AG09309 (cell line): ENCODE results near the gene C12orf56.
A peak's percentile ranks its signal among the peaks of the same experiment; 100 is the strongest.

ENCODE experiments used
- DNase-seq: peaks from one replicate; pipeline ENCODE4 v3.0.0-alpha.2; 2010; ENCODE audit warnings: low read depth
- H3K4me3 ChIP-seq: 2 replicates; pipeline ENCODE4 v1.5.1; 2011; ENCODE audit warnings: mild to moderate bottlenecking, low read depth, low read length, moderate library complexity; ENCODE audit not compliant: control insufficient read depth
- TF ChIP-seq, protein P1 (sequence below): IDR thresholded peaks from 2 replicates; pipeline ENCODE4 v1.5.1; 2011; ENCODE audit warnings: mild to moderate bottlenecking, low read depth, low read length, inconsistent platforms; ENCODE audit not compliant: insufficient read depth, control insufficient read depth; ENCODE audit errors: missing control alignments

Gene C12orf56

DNA sequence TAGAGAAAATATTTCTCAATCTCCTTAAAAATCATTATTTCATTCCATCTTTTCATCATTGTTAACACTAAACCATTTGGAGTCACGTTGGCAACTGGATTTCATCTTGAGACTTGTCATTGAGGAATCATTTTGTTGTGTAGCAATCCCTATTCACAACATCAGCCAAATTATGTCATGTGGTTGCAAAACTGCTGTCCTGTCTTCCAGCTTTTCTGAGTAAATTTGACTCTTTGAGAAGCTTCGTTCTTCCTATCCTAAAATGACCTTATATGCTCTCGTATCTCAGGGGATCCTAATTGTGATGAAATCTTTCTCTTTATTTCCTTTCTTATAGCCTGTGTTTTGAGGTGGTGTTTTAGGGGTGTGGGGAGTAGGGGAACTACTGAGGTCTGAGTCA, 137.9 kb downstream of the C12orf56 start:
- no peak overlapping the region for H3K4me3 ChIP-seq
- TF ChIP-seq, protein P1, sequence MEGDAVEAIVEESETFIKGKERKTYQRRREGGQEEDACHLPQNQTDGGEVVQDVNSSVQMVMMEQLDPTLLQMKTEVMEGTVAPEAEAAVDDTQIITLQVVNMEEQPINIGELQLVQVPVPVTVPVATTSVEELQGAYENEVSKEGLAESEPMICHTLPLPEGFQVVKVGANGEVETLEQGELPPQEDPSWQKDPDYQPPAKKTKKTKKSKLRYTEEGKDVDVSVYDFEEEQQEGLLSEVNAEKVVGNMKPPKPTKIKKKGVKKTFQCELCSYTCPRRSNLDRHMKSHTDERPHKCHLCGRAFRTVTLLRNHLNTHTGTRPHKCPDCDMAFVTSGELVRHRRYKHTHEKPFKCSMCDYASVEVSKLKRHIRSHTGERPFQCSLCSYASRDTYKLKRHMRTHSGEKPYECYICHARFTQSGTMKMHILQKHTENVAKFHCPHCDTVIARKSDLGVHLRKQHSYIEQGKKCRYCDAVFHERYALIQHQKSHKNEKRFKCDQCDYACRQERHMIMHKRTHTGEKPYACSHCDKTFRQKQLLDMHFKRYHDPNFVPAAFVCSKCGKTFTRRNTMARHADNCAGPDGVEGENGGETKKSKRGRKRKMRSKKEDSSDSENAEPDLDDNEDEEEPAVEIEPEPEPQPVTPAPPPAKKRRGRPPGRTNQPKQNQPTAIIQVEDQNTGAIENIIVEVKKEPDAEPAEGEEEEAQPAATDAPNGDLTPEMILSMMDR, result no peak
- DNase-seq, result peak; percentile 59

DNA sequence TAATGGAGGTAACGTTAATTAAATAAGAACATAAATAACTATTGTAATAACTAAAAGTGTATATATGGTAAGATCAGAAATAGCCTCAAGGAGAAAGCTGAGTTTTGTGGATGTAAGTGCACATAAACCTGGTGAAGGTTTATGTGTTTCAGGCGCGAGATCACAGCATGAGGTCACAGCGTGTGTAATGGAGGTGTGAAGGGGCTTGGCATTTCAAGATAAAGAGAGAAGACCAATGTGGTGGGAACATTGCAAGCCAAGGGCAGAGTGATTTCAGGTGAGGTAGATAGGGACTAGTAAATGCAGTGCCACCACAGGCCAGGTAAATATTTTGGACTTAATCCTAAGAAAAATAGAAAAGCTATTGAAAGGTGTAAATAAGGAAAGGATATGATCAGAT, 146.7 kb downstream of the C12orf56 start:
- no peak for DNase-seq
- TF ChIP-seq, protein P1, result no peak
- H3K4me3 ChIP-seq, result no peak overlapping the region

DNA sequence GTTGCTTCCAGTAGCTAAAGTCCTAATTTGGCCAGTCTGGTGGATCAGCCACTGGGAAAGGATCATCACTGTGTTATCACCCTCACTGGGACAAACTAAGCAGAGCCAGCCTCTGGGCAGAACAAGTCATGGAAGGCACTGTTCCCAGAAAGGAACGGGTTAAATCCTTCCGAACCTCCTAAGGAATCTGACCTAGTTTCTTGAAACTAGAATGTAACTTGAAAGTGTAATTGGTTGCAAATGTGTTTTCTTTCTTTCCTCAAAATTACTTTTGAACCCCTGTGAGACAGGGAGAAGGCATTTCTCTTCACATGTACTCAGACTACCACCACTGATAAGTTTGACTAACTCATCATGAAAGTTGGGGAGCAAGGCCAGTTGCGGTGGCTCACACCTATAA, 149.8 kb downstream of the C12orf56 start:
- DNase-seq, result peak; percentile 3
- no peak overlapping the region for H3K4me3 ChIP-seq
- TF ChIP-seq, protein P1, result no peak

DNA sequence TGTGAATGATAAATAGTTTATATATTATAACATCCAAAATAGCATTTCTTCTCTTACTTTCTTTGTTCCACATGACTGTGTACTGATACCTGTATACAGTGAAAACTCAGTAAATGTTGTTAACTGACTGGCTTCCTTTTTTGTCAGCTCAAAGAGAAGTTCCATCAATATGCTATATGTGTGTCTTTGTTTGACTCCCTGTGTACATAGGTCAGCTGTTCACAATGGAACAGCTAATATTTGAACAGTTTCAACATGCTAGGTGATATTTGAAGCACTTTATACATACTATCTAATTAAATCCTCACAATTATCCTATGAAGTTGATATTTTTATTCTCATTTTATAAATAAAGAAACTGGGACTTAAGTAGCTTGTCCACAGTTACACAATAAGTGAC, 153.2 kb downstream of the C12orf56 start:
- TF ChIP-seq, protein P1, result no peak
- no peak for DNase-seq

DNA sequence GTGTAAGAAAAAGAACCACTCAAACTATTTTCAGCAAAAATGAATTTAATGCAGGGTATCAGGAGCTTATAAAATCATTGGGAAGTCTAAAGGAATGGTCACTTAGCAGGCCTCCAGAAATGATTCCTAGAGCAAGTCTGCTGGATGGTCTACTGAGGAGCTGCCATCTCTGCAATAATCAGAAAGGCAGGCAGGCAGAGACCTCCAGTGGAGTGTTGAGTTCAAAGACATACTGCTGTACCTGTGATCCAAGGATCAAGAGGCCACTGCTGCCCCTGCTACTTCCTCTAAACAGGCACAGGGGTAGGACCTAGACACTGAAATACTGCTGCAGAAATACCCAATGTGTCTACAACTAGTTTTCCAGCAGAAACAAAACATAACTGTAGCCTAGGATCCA, 154.0 kb downstream of the C12orf56 start:
- DNase-seq, result no peak
- no peak overlapping the region for H3K4me3 ChIP-seq
- TF ChIP-seq, protein P1, result peak; percentile 23

More for the DNA sequence above, 153.2 kb downstream of the C12orf56 start:
- H3K4me3 ChIP-seq, result no peak overlapping the region

DNA sequence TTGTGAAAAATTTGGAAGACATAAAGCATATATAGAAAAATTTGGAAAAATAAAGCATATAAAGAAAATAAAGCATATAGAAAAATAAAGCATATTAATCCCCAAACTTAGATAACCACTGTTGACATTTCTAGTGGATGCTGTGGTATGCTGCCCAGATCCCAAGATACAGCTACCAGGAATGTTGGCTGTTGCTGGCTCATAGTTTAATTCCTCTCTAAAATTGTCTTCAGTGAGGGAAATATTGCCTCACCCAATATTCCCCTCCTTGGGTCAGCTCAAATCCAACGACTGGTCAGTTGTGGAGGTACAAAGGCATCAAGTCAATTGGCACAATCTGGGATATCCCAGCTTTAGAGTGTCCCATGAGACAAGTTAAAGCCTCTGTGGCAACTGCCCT, 158.4 kb downstream of the C12orf56 start:
- no peak for DNase-seq
- TF ChIP-seq, protein P1, result no peak
- no peak overlapping the region for H3K4me3 ChIP-seq

DNA sequence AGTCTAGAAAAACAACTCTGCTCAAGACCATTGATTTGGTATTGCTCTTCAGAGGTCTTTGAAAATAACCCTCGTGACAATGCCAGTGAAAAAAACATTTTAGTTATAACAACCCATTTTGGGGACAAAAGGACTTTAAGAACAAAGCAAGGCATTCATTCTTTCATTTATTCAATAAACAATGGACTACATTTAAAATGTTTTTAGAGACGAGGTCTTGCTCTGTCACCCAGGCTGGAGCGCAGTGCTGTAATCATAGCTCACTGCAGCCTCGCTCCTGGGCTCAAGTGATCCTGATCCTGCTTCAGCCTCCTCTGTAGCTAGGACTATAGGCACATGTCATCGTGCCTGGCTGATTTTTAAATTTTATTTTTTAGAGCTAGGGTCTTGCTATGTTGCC, 160.8 kb downstream of the C12orf56 start:
- no peak for DNase-seq
- TF ChIP-seq, protein P1, result no peak
- H3K4me3 ChIP-seq, result no peak overlapping the region
